ENCODE data around the gene TMEM135.

GRCh38 chr11:87359401-87359800 lies 321.7 kb downstream of the TMEM135 start:
- TF ChIP-seq CTCF (IDR thresholded peaks at IDR 0.05), result no peak
- no peak for TF ChIP-seq POLR2AphosphoS5 (IDR thresholded peaks at IDR 0.05)

All from breast epithelium (tissue), 3 donors.